ENCODE data around the gene TBC1D32. TPM values are rescaled to one million over a fixed set of nuclear protein-coding genes. Genes with fewer than 3 reads are reported as not detected.

The TBC1D32 gene
- total and polyA plus RNA-seq, 3 experiments from 2014 or later, result 2.7 to 6.6 (median 4.9) TPM

GRCh38 chr6:121285041-121285440, 49.2 kb downstream of the TBC1D32 start:
- Mint-ChIP-seq H3K9me3 (peaks cover 0 to 2% (median 0%) of the 10 kb centered on the region in 5 donors), H3K4me1 (no peaks in the 10 kb centered on the region), H3K36me3 (peaks cover 28 to 48% (median 46%) of the 10 kb centered on the region in 3 donors), H3K27me3 (no peaks in the 10 kb centered on the region), H3K27ac (no peak overlapping the region), H3K4me3 (no peak overlapping the region)
- no peaks in the 10 kb centered on the region for H3K9me3 ChIP-seq (ENCODE audit: low read length)
- ChIA-PET POLR2A (no interaction called here), CTCF (no interaction called here)
- no peak overlapping the region for H3K27ac ChIP-seq (ENCODE audit: low read depth, low read length)
- H3K27me3 ChIP-seq (ENCODE audit: insufficient read depth, low read length, poor library complexity, severe bottlenecking), result no peaks in the 10 kb centered on the region
- H3K36me3 ChIP-seq (ENCODE audit: insufficient read depth, low read length), result no peaks in the 10 kb centered on the region
- no peaks in the 10 kb centered on the region for H3K4me1 ChIP-seq (ENCODE audit: insufficient read depth, low read length)
- no peak for DNase-seq
- no peak overlapping the region for H3K4me3 ChIP-seq (ENCODE audit: low read length)

- no peak for DNase-seq
- no peaks in the 10 kb centered on the region for H3K4me1 ChIP-seq (ENCODE audit: insufficient read depth, low read length)
- no peaks in the 10 kb centered on the region for H3K9me3 ChIP-seq (ENCODE audit: low read length)
- ChIA-PET POLR2A (no interaction called here), CTCF (no interaction called here)
- Mint-ChIP-seq H3K4me3 (no peak overlapping the region), H3K27ac (no peak overlapping the region), H3K9me3 (peaks cover 0 to 27% (median 11%) of the 10 kb centered on the region in 5 donors), H3K27me3 (no peaks in the 10 kb centered on the region), H3K36me3 (peaks cover 29 to 51% (median 48%) of the 10 kb centered on the region in 3 donors), H3K4me1 (peaks cover 0 to 2% (median 0%) of the 10 kb centered on the region in 3 donors)
- H3K4me3 ChIP-seq (ENCODE audit: low read length), result no peak overlapping the region
- H3K36me3 ChIP-seq (ENCODE audit: insufficient read depth, low read length), result no peaks in the 10 kb centered on the region
- no peak overlapping the region for H3K27ac ChIP-seq (ENCODE audit: low read depth, low read length)
- H3K27me3 ChIP-seq (ENCODE audit: insufficient read depth, low read length, poor library complexity, severe bottlenecking), result no peaks in the 10 kb centered on the region
Measured at GRCh38 chr6:121274666-121275295, 59.5 kb downstream of the TBC1D32 start.

GRCh38 chr6:121263742-121264141, 70.5 kb downstream of the TBC1D32 start:
- Mint-ChIP-seq H3K4me1 (peaks cover 3 to 5% (median 4%) of the 10 kb centered on the region in 3 donors), H3K4me3 (no peak overlapping the region), H3K27me3 (no peaks in the 10 kb centered on the region), H3K9me3 (peaks cover 12 to 59% (median 37%) of the 10 kb centered on the region in 5 donors), H3K36me3 (peaks cover 46 to 83% (median 74%) of the 10 kb centered on the region in 3 donors), H3K27ac (peak overlapping the region in 1 of 8 donors; percentile 47)
- Histone ChIP-seq H3K4me1 (ENCODE audit: insufficient read depth, low read length) (no peaks in the 10 kb centered on the region), H3K9me3 (ENCODE audit: low read length) (no peaks in the 10 kb centered on the region), H3K36me3 (ENCODE audit: insufficient read depth, low read length) (no peaks in the 10 kb centered on the region), H3K27ac (ENCODE audit: low read depth, low read length) (no peak overlapping the region), H3K27me3 (ENCODE audit: insufficient read depth, low read length, poor library complexity, severe bottlenecking) (no peaks in the 10 kb centered on the region), H3K4me3 (ENCODE audit: low read length) (no peak overlapping the region)
- POLR2A ChIA-PET, result no interaction called here
- no peak for DNase-seq
- CTCF ChIA-PET, result no interaction called here

- H3K4me3 Mint-ChIP-seq, result no peak overlapping the region
- CTCF ChIA-PET, result no interaction called here
- no peak for DNase-seq
- peaks cover 0 to 4% (median 2%) of the 10 kb centered on the region in 3 donors for H3K4me1 Mint-ChIP-seq
- no peaks in the 10 kb centered on the region for H3K27me3 Mint-ChIP-seq
- peaks cover 12 to 45% (median 29%) of the 10 kb centered on the region in 5 donors for H3K9me3 Mint-ChIP-seq
- Histone ChIP-seq H3K36me3 (ENCODE audit: insufficient read depth, low read length) (no peaks in the 10 kb centered on the region), H3K9me3 (ENCODE audit: low read length) (no peaks in the 10 kb centered on the region), H3K27me3 (ENCODE audit: insufficient read depth, low read length, poor library complexity, severe bottlenecking) (no peaks in the 10 kb centered on the region), H3K4me1 (ENCODE audit: insufficient read depth, low read length) (no peaks in the 10 kb centered on the region), H3K27ac (ENCODE audit: low read depth, low read length) (no peak overlapping the region), H3K4me3 (ENCODE audit: low read length) (no peak overlapping the region)
- POLR2A ChIA-PET, result no interaction called here
- H3K36me3 Mint-ChIP-seq, result peaks cover 38 to 83% (median 66%) of the 10 kb centered on the region in 3 donors
- no peak overlapping the region for H3K27ac Mint-ChIP-seq
Measured at GRCh38 chr6:121260651-121261102, 73.6 kb downstream of the TBC1D32 start.

- H3K27ac ChIP-seq (ENCODE audit: low read depth, low read length), result no peak overlapping the region
- ChIA-PET CTCF (no interaction called here), POLR2A (no interaction called here)
- Mint-ChIP-seq H3K4me3 (no peak overlapping the region), H3K4me1 (no peaks in the 10 kb centered on the region), H3K36me3 (peaks cover 23 to 87% (median 78%) of the 10 kb centered on the region in 3 donors), H3K9me3 (peaks cover 39 to 73% (median 46%) of the 10 kb centered on the region in 5 donors), H3K27ac (no peak overlapping the region), H3K27me3 (no peaks in the 10 kb centered on the region)
- no peaks in the 10 kb centered on the region for H3K4me1 ChIP-seq (ENCODE audit: insufficient read depth, low read length)
- H3K27me3 ChIP-seq (ENCODE audit: insufficient read depth, low read length, poor library complexity, severe bottlenecking), result no peaks in the 10 kb centered on the region
- no peaks in the 10 kb centered on the region for H3K36me3 ChIP-seq (ENCODE audit: insufficient read depth, low read length)
- DNase-seq, result no peak
- peaks cover 5% of the 10 kb centered on the region for H3K9me3 ChIP-seq (ENCODE audit: low read length)
- no peak overlapping the region for H3K4me3 ChIP-seq (ENCODE audit: low read length)
Measured at GRCh38 chr6:121247386-121247785, 86.9 kb downstream of the TBC1D32 start.

GRCh38 chr6:121242386-121242785, 91.9 kb downstream of the TBC1D32 start:
- no peak overlapping the region for H3K27ac Mint-ChIP-seq
- no peaks in the 10 kb centered on the region for H3K27me3 Mint-ChIP-seq
- Histone ChIP-seq H3K27ac (ENCODE audit: low read depth, low read length) (no peak overlapping the region), H3K9me3 (ENCODE audit: low read length) (peaks cover 5% of the 10 kb centered on the region), H3K4me1 (ENCODE audit: insufficient read depth, low read length) (no peaks in the 10 kb centered on the region), H3K27me3 (ENCODE audit: insufficient read depth, low read length, poor library complexity, severe bottlenecking) (no peaks in the 10 kb centered on the region), H3K36me3 (ENCODE audit: insufficient read depth, low read length) (no peaks in the 10 kb centered on the region), H3K4me3 (ENCODE audit: low read length) (no peak overlapping the region)
- peaks cover 24 to 82% (median 67%) of the 10 kb centered on the region in 3 donors for H3K36me3 Mint-ChIP-seq
- H3K4me1 Mint-ChIP-seq, result peaks cover 0 to 6% (median 0%) of the 10 kb centered on the region in 3 donors
- CTCF ChIA-PET, result no interaction called here
- no peak for DNase-seq
- H3K9me3 Mint-ChIP-seq, result peaks cover 5 to 31% (median 12%) of the 10 kb centered on the region in 5 donors
- no peak overlapping the region for H3K4me3 Mint-ChIP-seq
- POLR2A ChIA-PET, result no interaction called here

GRCh38 chr6:121237859-121238258, 96.4 kb downstream of the TBC1D32 start:
- Mint-ChIP-seq H3K4me1 (peaks cover 0 to 12% (median 0%) of the 10 kb centered on the region in 3 donors), H3K9me3 (peaks cover 0 to 24% (median under 1%) of the 10 kb centered on the region in 5 donors), H3K27me3 (no peaks in the 10 kb centered on the region), H3K4me3 (no peak overlapping the region), H3K36me3 (peaks cover 20 to 84% (median 52%) of the 10 kb centered on the region in 3 donors), H3K27ac (no peak overlapping the region)
- Histone ChIP-seq H3K36me3 (ENCODE audit: insufficient read depth, low read length) (no peaks in the 10 kb centered on the region), H3K4me1 (ENCODE audit: insufficient read depth, low read length) (no peaks in the 10 kb centered on the region), H3K27me3 (ENCODE audit: insufficient read depth, low read length, poor library complexity, severe bottlenecking) (no peaks in the 10 kb centered on the region), H3K27ac (ENCODE audit: low read depth, low read length) (no peak overlapping the region), H3K9me3 (ENCODE audit: low read length) (no peaks in the 10 kb centered on the region), H3K4me3 (ENCODE audit: low read length) (no peak overlapping the region)
- POLR2A ChIA-PET, result no interaction called here
- no peak for DNase-seq
- CTCF ChIA-PET, result no interaction called here

- DNase-seq, result no peak
- H3K9me3 ChIP-seq (ENCODE audit: low read length), result no peaks in the 10 kb centered on the region
- Mint-ChIP-seq H3K4me3 (peak overlapping the region in 1 of 7 donors; percentile 62), H3K4me1 (peaks cover 0 to 12% (median 0%) of the 10 kb centered on the region in 3 donors), H3K27me3 (no peaks in the 10 kb centered on the region), H3K9me3 (peaks cover 0 to 28% (median 3%) of the 10 kb centered on the region in 5 donors), H3K27ac (peak overlapping the region in 1 of 8 donors; percentile 54), H3K36me3 (peaks cover 20 to 87% (median 51%) of the 10 kb centered on the region in 3 donors)
- H3K4me1 ChIP-seq (ENCODE audit: insufficient read depth, low read length), result no peaks in the 10 kb centered on the region
- no peak overlapping the region for H3K27ac ChIP-seq (ENCODE audit: low read depth, low read length)
- H3K4me3 ChIP-seq (ENCODE audit: low read length), result no peak overlapping the region
- ChIA-PET POLR2A (interaction anchor here (0.6 kb wide), 1 partner anchor 1195 kb away, joined by 4 read pairs; no protein-coding TSS in a partner anchor), CTCF (no interaction called here)
- no peaks in the 10 kb centered on the region for H3K36me3 ChIP-seq (ENCODE audit: insufficient read depth, low read length)
- H3K27me3 ChIP-seq (ENCODE audit: insufficient read depth, low read length, poor library complexity, severe bottlenecking), result no peaks in the 10 kb centered on the region
Measured at GRCh38 chr6:121236984-121237383, 97.3 kb downstream of the TBC1D32 start.
